OCI-LY1 (cell line): ENCODE measurements around the gene SMAD9.

Source experiments
- CTCF ChIP-seq: fragments of 200-600 bp; sonication (generic), shearing (Covaris generic); IDR thresholded peaks from 2 replicates; pipeline ENCODE4 v1.5.1; 2017; ENCODE audit warnings: mild to moderate bottlenecking, antibody characterized with exemption, low read length, moderate library complexity, mixed read lengths
- EZH2 ChIP-seq: fragments of 200-600 bp; sonication (generic), shearing (Covaris generic); IDR thresholded peaks from 2 replicates; pipeline ENCODE4 v1.8.0; 2017; ENCODE audit warnings: borderline replicate concordance, mixed run types, mild to moderate bottlenecking, antibody characterized with exemption, low read length, moderate library complexity, mixed read lengths

GRCh38 chr13:36857253-36857652, 62.8 kb downstream of the SMAD9 start:
- TF ChIP-seq EZH2 = no peak
- TF ChIP-seq CTCF = no peak
